NT2/D1 (cell line): ENCODE data around the gene BAK1.
"Not testable (repeated sequence)": the region's sequence is repeated elsewhere in the genome, so short reads cannot be mapped to it uniquely, and the experiment has no call there.

Experiments used
- DNase-seq: peaks from one replicate; pipeline ENCODE4 v3.0.0-alpha.2; 2011; ENCODE audit warnings: low read depth, low spot score
- H3K27me3 ChIP-seq: 2 replicates; pipeline ENCODE4 v1.6.0; 2011; ENCODE audit warnings: mild to moderate bottlenecking; ENCODE audit not compliant: insufficient read length, insufficient read depth
- H3K36me3 ChIP-seq: 2 replicates; pipeline ENCODE4 v1.6.1; 2011; ENCODE audit warnings: mild to moderate bottlenecking, low read length, mixed read lengths; ENCODE audit not compliant: insufficient read depth, insufficient read length
- H3K4me1 ChIP-seq: 2 replicates; pipeline ENCODE4 v1.5.1; 2011; ENCODE audit not compliant: insufficient read depth, insufficient read length
- H3K4me3 ChIP-seq: 2 replicates; pipeline ENCODE4 v1.5.1; 2011; ENCODE audit warnings: low read depth; ENCODE audit not compliant: insufficient read length
- H3K9ac ChIP-seq: 2 replicates; pipeline ENCODE4 v1.6.0; 2011; ENCODE audit warnings: low read depth; ENCODE audit not compliant: insufficient read length
- H3K9me3 ChIP-seq: 2 replicates; pipeline ENCODE4 v1.5.1; 2011; ENCODE audit warnings: mild to moderate bottlenecking, low read length; ENCODE audit not compliant: insufficient read depth
- SUZ12 ChIP-seq: IDR thresholded peaks from 2 replicates; pipeline ENCODE4 v1.6.1; 2011; ENCODE audit not compliant: insufficient read length, insufficient read depth; ENCODE audit errors: extremely low read depth
- YY1 ChIP-seq: IDR thresholded peaks from 2 replicates; pipeline ENCODE4 v1.6.1; 2011; ENCODE audit not compliant: insufficient read length, insufficient read depth
- ZNF274 ChIP-seq: IDR thresholded peaks from 2 replicates; pipeline ENCODE4 v1.6.1; 2011; ENCODE audit warnings: mild to moderate bottlenecking, low read depth, low read length

Gene BAK1

GRCh38 chr6:33549196-33549595, 30.9 kb downstream of the BAK1 start:
- Histone ChIP-seq H3K9me3 (no peaks in the 10 kb centered on the region), H3K36me3 (no peaks in the 10 kb centered on the region), H3K9ac (no peak overlapping the region), H3K4me3 (no peak overlapping the region), H3K27me3 (no peaks in the 10 kb centered on the region), H3K4me1 (no peaks in the 10 kb centered on the region)
- TF ChIP-seq YY1 (no peak), ZNF274 (no peak)
- DNase-seq: no peak

GRCh38 chr6:33547499-33547898, 32.6 kb downstream of the BAK1 start:
- DNase-seq: no peak

GRCh38 chr6:33546766-33547165, 33.3 kb downstream of the BAK1 start:
- no peaks in the 10 kb centered on the region for H3K9me3 ChIP-seq
- no peak overlapping the region for H3K9ac ChIP-seq
- no peak overlapping the region for H3K4me3 ChIP-seq
- TF ChIP-seq SUZ12 (no peak), ZNF274 (no peak), YY1 (no peak)
- no peaks in the 10 kb centered on the region for H3K27me3 ChIP-seq
- no peaks in the 10 kb centered on the region for H3K36me3 ChIP-seq
- no peaks in the 10 kb centered on the region for H3K4me1 ChIP-seq
- DNase-seq: no peak

More at GRCh38 chr6:33547499-33547898, 32.6 kb downstream of the BAK1 start:
- Histone ChIP-seq H3K36me3 (no peaks in the 10 kb centered on the region), H3K9ac (no peak overlapping the region), H3K27me3 (no peaks in the 10 kb centered on the region), H3K4me3 (no peak overlapping the region), H3K4me1 (no peaks in the 10 kb centered on the region), H3K9me3 (no peaks in the 10 kb centered on the region)
- no peak for TF ChIP-seq YY1
- no peak for TF ChIP-seq ZNF274
- no peak for TF ChIP-seq SUZ12

DNA sequence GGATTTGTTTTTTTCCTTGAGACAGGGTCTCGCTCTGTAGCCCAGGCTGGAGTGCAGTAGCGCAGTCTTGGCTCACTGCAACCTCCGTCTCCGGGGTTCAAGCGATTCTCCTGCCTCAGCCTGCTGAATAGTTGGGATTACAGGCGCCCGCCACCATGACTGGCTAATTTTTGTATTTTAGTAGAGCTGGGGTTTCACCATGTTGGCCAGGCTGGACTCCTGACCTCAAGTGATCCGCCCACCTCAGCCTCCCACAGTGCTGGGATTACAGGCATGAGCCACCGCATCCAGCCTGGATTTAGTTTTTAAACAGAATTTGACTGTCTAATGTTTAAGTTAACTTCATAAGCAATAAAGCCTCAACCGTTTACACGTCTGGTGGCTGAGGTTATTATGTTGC, 34.8 kb downstream of the BAK1 start:
- not testable (repeated sequence) for H3K9ac ChIP-seq, H3K4me1 ChIP-seq, H3K27me3 ChIP-seq, H3K4me3 ChIP-seq, H3K9me3 ChIP-seq, H3K36me3 ChIP-seq, DNase-seq

DNA sequence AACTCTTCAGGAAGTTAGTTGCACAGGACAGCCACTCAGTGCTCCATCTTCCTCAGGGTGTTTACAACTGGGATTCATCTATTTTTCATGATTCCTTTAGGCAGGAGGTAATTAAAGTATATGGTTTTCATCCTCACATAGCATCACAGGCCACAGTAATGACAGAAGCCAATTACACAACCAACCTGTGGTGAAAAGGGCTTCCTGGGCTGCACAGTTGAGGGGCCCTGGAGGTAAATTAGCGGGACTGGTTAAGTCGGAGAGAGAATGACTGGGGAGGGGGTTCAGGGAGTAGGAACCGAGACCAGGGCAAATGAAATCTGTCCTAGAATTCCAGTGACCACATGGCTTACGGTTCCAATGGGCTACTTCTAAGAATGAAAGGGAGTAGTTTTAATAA, 37.0 kb downstream of the BAK1 start:
- no peaks in the 10 kb centered on the region for H3K27me3 ChIP-seq
- H3K4me3 ChIP-seq: no peak overlapping the region
- no peaks in the 10 kb centered on the region for H3K36me3 ChIP-seq
- no peaks in the 10 kb centered on the region for H3K9me3 ChIP-seq
- H3K4me1 ChIP-seq: peaks cover 2% of the 10 kb centered on the region
- DNase-seq: no peak
- H3K9ac ChIP-seq: no peak overlapping the region
- TF ChIP-seq SUZ12 (no peak), ZNF274 (no peak), YY1 (no peak)

DNA sequence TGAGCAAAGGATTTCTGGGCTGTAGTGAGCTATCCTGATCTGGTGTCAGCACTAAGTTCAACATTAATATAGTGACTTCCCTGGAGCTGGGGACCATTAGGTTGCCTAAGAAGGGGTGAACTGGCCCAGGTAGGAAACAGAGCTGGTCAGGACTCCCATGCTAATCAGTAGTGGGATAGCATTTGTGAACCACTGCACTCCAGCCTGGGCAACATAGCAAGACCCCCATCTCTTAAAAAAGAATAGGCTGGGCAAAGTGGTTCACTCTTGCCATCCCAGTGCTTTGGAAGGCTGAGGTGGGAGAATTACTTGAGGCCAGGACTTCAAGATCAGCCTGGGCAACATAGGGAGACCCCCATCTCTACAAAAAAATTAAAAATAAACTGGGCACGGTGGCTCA, 39.3 kb downstream of the BAK1 start:
- Histone ChIP-seq H3K9ac (no peak overlapping the region), H3K4me1 (peaks cover 2% of the 10 kb centered on the region), H3K9me3 (no peaks in the 10 kb centered on the region), H3K4me3 (no peak overlapping the region), H3K36me3 (no peaks in the 10 kb centered on the region), H3K27me3 (no peaks in the 10 kb centered on the region)
- no peak for TF ChIP-seq YY1
- no peak for TF ChIP-seq ZNF274
- TF ChIP-seq SUZ12: no peak
- DNase-seq: no peak

- TF ChIP-seq YY1 (no peak), SUZ12 (no peak), ZNF274 (no peak)
- Histone ChIP-seq H3K36me3 (no peaks in the 10 kb centered on the region), H3K9ac (no peak overlapping the region), H3K27me3 (no peaks in the 10 kb centered on the region), H3K4me3 (no peak overlapping the region), H3K9me3 (no peaks in the 10 kb centered on the region), H3K4me1 (peaks cover under 1% of the 10 kb centered on the region)
- DNase-seq: no peak
Observed at GRCh38 chr6:33534702-33535101, 45.4 kb downstream of the BAK1 start.

DNA sequence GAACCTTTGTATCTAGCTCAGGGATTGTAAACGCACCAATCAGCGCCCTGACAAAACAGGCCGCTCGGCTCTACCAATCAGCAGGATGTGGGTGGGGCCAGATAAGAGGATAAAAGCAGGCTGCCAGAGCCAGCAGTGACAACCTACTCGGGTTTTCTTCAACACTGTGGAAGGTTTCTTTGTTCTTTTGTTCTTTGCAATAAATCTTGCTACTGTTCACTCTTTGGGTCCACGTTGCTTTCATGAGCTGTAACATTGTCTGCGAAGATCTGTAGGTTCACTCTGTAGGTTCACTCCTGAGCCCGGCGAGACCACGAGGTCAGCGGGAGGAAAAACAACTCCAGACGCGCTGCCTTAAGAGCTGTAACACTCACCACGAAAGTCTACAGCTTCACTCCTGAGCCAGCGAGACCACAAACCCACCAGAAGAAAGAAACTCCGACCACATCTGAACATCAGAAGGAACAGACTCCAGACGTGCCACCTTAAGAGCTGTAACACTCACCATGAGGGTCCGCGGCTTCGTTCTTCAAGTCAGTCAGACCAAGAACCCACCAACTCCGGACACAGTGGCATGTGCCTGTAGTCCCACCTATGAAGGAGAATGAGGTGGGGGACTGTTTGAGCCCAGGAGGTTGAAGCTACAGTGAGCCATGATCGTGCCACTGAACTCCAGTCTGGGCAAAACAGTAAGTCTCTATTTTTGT, 46.8 kb downstream of the BAK1 start:
- not testable (repeated sequence) for DNase-seq, H3K9ac ChIP-seq, H3K27me3 ChIP-seq, H3K4me1 ChIP-seq, H3K9me3 ChIP-seq, H3K4me3 ChIP-seq, H3K36me3 ChIP-seq

- DNase-seq, H3K4me3 ChIP-seq, H3K9ac ChIP-seq, H3K27me3 ChIP-seq, H3K36me3 ChIP-seq, H3K4me1 ChIP-seq, H3K9me3 ChIP-seq: not testable (repeated sequence)
Observed at GRCh38 chr6:33532431-33532830, 47.6 kb downstream of the BAK1 start.

DNA sequence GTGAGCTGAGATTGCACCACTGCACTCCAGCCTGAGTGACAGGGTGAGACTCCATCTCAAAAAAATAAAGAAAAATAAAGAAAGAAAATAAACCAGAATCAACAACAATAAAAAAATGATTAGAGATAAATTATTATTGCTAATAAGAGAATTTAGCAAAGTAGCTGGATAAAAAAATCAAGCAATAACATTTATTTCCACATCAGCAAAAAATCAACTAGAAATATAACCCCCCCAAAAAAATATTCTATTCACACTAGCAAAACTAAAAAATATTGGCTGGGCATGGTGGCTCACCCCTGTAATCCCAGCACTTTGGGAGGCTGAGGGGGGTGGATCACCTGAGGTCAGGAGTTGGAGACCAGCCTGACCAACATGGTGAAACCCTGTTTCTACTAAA, 49.5 kb downstream of the BAK1 start:
- not testable (repeated sequence) for H3K4me1 ChIP-seq, H3K27me3 ChIP-seq, DNase-seq, H3K9ac ChIP-seq, H3K36me3 ChIP-seq, H3K9me3 ChIP-seq, H3K4me3 ChIP-seq
